GM12878 (cell line): Measurements from ENCODE around the gene UQCC2.

ENCODE experiments used
- HCFC1 ChIP-seq: fragments of 150-350 bp; IDR thresholded peaks from 2 replicates; pipeline ENCODE4 v1.6.1; 2014; ENCODE audit warnings: low read length
- TF ChIP-seq, protein P1 (sequence below), 3 experiments: IDR thresholded peaks in 2 of 3; conservative IDR thresholded peaks in 1 of 3; 2 replicates each; pipeline ENCODE4 v1.5.1; 2011; ENCODE audit warnings: low read depth in 3 of 3, low read length in 3 of 3, mild to moderate bottlenecking in 3 of 3, control low read depth in 2 of 3, moderate library complexity in 2 of 3, inconsistent platforms in 1 of 3, mixed read lengths in 1 of 3; ENCODE audit not compliant: control insufficient read depth in 2 of 3, insufficient read depth in 1 of 3; ENCODE audit errors: extremely low read depth in 1 of 3
- TF ChIP-seq, protein P2 (sequence below): IDR thresholded peaks from 2 replicates; pipeline ENCODE4 v1.6.1; 2011; ENCODE audit warnings: low read depth, low read length, improper control_type of control experiment, borderline replicate concordance

DNA sequence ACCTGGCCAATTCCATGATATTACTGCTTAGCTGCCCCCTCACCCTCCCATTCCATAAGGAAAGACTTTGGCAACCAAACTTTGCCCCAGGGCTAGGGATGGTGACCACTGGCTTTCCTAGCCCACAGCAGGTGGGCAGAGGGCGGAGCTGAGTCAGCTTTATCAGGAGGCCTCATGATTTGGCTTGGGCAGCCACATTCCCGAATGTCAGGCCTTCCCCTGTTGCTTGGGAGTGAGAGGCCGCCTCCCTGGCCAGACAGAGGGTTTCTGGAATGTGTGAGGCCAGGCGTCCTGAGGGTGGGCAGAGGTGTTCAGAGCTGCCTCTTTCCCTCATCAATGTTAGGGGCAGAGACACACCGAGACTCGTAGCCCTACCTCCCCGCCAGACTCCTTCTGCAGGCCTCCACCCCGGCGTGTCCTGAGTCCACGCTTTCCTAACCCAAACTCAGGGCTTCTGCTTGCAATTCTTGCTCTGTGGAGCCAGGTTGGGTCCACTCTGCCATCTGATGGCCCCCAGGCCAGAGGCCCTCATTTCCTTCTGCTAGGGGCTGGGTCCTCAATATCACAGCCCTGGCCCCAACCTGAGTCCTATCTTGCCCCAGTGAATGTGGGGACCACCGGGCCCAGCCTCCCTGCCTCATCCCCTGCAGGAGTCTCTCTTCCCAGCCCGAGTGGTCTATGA, 19.3 kb downstream of the UQCC2 start:
- TF ChIP-seq, protein P1, sequence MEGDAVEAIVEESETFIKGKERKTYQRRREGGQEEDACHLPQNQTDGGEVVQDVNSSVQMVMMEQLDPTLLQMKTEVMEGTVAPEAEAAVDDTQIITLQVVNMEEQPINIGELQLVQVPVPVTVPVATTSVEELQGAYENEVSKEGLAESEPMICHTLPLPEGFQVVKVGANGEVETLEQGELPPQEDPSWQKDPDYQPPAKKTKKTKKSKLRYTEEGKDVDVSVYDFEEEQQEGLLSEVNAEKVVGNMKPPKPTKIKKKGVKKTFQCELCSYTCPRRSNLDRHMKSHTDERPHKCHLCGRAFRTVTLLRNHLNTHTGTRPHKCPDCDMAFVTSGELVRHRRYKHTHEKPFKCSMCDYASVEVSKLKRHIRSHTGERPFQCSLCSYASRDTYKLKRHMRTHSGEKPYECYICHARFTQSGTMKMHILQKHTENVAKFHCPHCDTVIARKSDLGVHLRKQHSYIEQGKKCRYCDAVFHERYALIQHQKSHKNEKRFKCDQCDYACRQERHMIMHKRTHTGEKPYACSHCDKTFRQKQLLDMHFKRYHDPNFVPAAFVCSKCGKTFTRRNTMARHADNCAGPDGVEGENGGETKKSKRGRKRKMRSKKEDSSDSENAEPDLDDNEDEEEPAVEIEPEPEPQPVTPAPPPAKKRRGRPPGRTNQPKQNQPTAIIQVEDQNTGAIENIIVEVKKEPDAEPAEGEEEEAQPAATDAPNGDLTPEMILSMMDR (IDR thresholded peaks at IDR 0.05 in 2 of 3, conservative IDR thresholded peaks at IDR 0.05 in 1 of 3; ENCODE audit: control insufficient read depth in 2 of 3, extremely low read depth in 1 of 3, insufficient read depth in 1 of 3, low read depth in 3 of 3, low read length in 3 of 3), result no peak
- no peak for TF ChIP-seq HCFC1
- TF ChIP-seq, protein P2, sequence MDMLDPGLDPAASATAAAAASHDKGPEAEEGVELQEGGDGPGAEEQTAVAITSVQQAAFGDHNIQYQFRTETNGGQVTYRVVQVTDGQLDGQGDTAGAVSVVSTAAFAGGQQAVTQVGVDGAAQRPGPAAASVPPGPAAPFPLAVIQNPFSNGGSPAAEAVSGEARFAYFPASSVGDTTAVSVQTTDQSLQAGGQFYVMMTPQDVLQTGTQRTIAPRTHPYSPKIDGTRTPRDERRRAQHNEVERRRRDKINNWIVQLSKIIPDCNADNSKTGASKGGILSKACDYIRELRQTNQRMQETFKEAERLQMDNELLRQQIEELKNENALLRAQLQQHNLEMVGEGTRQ, result no peak
